KOPT-K1 (cell line): ENCODE data around the gene SPTB.
"Not testable (repeated sequence)": the region's sequence is repeated elsewhere in the genome, so short reads cannot be mapped to it uniquely, and the experiment has no call there.

Experiments used
- H3K27ac ChIP-seq: fragments of 200-600 bp; sonication (generic); 2 replicates; pipeline ENCODE4 v1.5.1; 2016; ENCODE audit warnings: antibody characterized with exemption, mild to moderate bottlenecking, low read depth, low read length; ENCODE audit not compliant: poor library complexity, severe bottlenecking
- H3K36me3 ChIP-seq: fragments of 200-600 bp; sonication (generic); 2 replicates; pipeline ENCODE4 v1.5.1; 2017; ENCODE audit warnings: antibody characterized with exemption, mild to moderate bottlenecking, low read length, moderate library complexity; ENCODE audit not compliant: insufficient read depth
- H3K9me3 ChIP-seq: fragments of 200-600 bp; sonication (generic); 2 replicates; pipeline ENCODE4 v1.5.1; 2017; ENCODE audit warnings: antibody characterized with exemption, low read length, mild to moderate bottlenecking; ENCODE audit not compliant: insufficient read depth, poor library complexity, severe bottlenecking

SPTB gene

DNA sequence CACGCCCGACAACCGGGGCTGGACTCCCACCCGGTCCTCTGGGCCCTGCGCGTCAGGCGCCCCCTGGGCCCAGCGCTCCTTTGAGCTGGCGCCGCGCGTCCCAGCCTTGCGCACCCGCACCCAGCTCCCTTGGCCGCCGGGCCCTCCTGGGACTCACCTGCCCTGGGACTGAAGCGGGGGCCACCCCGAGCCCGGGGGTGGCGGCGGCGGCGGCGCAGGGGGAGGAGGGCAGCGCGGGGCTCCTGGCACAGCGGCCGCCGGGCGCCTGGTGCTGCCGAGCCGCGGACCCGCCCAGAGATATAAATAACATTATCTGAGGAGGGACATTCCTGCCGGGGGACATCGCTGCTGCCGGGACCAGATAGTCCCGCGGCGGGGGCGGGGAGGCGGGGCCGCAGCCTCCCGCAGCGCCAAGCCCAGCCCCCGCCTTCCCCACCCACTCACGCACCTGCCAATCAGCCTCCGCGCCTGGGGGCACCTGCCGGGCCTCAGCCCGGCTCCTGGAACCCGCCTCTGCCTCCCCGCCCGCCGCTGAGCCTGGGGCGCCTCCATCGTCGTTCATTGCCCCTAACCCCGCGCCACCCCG, at the start of gene SPTB:
Gene SPTB (minus strand): TSS at position 273 of the 586 bp plus-strand sequence. CDS start 56,813 bp downstream, outside the sequence.
- no peak within 1 kb of the TSS for H3K27ac ChIP-seq
- no peaks in the 10 kb centered on the region for H3K36me3 ChIP-seq
- H3K9me3 ChIP-seq = no peaks in the 10 kb centered on the region

DNA sequence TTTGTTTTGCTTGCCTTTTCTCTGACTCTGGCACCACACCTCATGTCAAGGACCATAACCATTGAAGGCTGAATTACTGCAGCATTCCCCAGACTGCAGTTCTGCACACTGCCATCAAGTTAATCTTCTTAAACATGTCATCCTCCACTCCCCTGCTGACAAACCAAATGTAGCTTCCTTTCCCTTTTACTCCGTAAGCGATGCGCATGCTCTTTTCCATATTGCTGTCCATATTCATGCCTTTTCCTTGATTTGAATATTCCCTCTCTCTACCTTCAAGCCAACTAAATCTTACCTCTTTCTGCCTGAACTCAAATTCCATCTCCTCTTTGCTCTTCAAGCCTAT, 49.3 kb upstream of the SPTB start:
- Histone ChIP-seq H3K9me3 (peaks cover 13% of the 10 kb centered on the region), H3K36me3 (peaks cover 97% of the 10 kb centered on the region), H3K27ac (peak overlapping the region; percentile 61)

DNA sequence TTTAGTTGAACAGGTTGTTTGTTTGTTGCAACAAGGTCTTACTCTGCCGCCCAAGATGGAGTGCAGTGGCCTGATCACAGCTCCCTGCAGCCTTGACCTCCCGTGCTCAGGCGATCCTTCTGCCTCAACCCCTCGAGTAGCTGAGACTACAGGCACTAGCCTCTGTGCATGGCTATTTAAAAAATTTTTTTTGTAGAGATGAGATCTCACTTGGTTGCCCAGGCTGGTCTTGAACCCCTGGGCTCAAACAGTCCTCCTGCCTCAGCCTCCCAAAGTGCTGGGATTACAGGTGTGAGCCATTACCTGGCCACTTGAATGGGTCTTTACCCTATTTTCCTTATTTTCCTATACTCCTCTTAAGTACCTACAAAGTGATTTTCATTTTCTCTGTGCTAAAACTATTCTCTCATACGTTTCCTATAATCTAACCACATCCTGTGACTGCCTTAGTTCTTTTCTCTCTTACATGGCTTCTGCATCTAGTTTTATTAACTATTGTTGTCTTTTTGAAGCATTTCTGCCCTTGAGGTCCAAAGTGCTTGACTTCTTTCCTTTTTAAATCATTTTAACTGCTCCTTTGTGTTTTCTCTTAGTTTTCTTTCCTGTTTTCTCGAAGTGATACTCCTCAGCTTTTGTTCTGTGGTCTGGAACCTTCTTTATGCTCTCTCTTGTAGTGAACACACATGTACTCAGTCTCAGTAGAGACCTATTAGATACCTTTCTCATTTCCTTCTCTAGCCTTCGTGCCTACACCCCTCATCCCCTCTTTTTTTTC, 48.7 kb upstream of the SPTB start:
- peaks cover 95% of the 10 kb centered on the region for H3K36me3 ChIP-seq
- H3K27ac ChIP-seq = peak overlapping the region; percentile 61

DNA sequence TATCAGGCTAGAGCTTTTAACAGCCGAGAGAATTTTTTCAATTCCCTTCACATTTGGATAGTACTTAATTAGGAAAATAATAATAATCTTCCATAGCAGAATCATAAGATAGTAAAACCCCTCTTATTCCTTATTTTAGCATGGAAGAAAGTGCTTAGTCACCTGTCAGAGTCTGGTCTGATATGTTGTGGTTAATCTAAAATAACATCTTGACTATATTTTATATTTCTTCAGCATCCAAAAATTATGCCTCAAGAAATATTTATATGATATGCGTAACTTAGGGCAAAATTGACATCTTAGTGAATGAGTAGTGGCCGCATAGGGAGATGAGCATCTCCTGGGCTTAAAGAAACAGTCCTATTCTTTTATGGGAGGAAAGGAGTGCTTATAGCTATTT, 47.3 kb upstream of the SPTB start:
- Histone ChIP-seq H3K27ac (no peak overlapping the region), H3K9me3 (peaks cover 13% of the 10 kb centered on the region), H3K36me3 (peaks cover 82% of the 10 kb centered on the region)

More for the DNA sequence above, 48.7 kb upstream of the SPTB start:
- peaks cover 13% of the 10 kb centered on the region for H3K9me3 ChIP-seq

DNA sequence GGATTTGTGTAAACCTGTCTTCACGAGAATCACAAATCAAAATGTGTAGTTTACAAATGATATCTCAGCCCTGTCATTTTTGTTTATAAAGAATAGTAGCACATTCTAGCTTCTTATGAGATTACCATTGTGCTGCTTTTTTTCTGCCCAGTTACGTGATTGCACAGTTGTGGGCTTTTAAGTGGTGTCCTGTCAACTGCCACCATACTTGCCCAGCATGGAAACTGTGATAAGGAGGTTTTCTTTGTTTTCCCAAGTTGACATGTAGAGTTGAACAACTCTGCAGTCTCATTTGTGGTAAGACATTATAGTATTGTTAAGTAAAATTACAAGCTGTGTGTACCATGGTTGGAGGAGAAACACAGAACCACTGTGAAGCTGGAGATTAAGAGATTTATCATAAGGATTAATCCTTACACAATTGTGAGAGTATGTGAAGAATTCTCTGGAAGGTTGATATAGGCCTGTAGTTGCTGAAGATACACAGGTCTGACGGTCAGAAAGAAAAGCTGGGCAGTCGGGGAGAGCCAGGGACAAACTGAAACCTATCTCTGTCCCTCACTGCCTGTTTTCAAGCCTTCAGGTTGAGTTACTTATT, 46.8 kb upstream of the SPTB start:
- peaks cover 13% of the 10 kb centered on the region for H3K9me3 ChIP-seq
- H3K36me3 ChIP-seq = peaks cover 76% of the 10 kb centered on the region
- H3K27ac ChIP-seq = no peak overlapping the region

DNA sequence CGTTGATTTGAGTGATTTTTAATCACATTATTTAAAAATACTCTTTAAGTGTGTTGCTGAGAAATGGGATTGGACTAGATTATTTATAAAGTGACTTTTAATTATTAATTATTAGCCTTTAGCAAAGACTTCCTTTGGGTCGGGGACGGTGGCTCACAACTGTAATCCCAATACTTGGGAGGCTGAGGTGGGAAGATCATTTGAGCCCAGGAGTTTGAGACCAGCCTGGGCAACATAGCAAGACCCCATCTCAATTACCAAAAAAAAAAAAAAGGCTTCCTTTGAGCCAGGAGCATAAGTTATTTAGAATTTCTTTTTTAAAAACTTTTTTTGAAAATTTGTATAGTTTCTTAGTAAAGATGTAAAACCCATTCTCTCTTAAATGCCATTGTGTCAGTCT, 43.3 kb upstream of the SPTB start:
- H3K9me3 ChIP-seq = peaks cover 9% of the 10 kb centered on the region
- no peak overlapping the region for H3K27ac ChIP-seq
- peaks cover 54% of the 10 kb centered on the region for H3K36me3 ChIP-seq

DNA sequence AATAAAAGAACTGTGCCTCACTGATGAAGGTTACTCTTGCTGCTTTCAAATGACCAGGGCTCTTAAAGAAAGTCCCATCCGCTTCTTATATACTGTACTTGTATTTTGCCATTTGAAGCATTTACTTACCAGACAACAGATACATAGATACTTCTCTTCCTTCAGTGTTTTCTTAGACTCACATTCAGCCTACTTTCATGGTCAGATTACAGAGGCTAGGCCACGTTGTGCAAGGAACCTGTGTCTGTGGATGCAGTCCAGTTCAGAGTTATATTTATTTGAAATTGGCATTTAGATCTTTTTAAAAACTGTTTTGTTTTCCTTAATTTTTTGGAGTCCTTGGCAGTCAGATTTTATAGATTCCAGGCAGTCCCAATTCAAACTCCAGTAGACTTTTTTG, 40.8 kb upstream of the SPTB start:
- no peaks in the 10 kb centered on the region for H3K9me3 ChIP-seq
- peaks cover 29% of the 10 kb centered on the region for H3K36me3 ChIP-seq
- H3K27ac ChIP-seq = no peak overlapping the region

DNA sequence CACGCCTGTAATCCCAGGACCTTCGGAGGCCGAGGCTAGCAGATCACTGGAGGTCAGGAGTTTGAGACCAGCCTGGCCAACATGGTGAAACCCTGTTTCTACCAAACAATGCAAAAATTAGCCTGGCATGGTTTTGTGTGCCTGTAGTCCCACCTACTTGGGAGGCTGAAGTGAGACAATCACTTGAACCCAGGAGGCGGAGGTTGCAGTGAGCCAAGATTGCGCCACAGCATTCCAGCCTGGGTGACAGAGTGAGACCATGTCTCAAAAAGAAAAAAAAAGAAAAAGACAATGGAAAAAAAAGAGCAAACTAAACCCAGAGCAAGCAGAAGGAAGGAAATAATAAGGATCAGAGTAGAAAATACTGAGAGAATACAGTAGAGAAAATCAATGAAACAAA, 39.9 kb upstream of the SPTB start:
- Histone ChIP-seq H3K36me3 (peaks cover 20% of the 10 kb centered on the region), H3K27ac (no peak overlapping the region), H3K9me3 (no peaks in the 10 kb centered on the region)

DNA sequence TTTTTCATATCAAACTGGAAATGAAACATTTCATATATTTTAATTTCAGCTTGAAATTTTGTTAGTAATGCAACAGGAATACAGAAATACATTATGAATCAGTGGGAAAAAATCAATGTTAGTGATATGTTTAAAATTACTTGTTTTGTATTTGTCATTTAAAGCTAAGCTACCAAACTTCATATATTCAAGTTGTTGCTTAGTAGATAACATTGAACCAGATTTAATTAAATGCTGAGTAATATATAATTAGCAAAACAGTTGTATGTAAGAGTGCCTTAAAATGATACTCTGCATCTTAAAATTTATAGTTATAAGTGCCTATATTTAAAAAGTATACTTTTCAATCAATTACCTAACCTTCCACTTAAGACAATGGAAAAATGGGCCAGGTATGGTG, 39.5 kb upstream of the SPTB start:
- H3K27ac ChIP-seq = no peak overlapping the region

DNA sequence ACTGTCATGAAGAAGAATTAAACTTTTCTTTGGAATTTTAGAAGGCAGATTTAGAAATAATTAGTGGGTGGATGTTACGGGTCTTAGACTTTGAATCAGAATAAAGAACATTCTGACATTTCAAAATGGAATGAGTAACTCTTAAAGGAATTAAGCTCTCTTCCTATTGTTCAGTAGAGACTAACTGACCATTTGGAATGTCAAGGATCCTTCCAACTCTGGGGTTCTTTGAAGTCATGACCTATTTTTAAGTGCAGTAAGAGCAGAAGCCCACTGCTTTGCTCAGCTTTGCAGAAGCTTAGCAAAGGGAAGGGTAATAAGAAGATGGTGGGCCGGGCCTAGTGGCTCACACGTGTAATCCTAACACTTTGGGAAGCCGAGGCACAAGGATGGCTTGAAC, 38.5 kb upstream of the SPTB start:
- Histone ChIP-seq H3K9me3 (no peaks in the 10 kb centered on the region), H3K27ac (no peak overlapping the region), H3K36me3 (peaks cover 10% of the 10 kb centered on the region; the same call in 1 of the 2 replicates)

More for the DNA sequence above, 39.5 kb upstream of the SPTB start:
- Histone ChIP-seq H3K36me3 (peaks cover 16% of the 10 kb centered on the region), H3K9me3 (no peaks in the 10 kb centered on the region)

DNA sequence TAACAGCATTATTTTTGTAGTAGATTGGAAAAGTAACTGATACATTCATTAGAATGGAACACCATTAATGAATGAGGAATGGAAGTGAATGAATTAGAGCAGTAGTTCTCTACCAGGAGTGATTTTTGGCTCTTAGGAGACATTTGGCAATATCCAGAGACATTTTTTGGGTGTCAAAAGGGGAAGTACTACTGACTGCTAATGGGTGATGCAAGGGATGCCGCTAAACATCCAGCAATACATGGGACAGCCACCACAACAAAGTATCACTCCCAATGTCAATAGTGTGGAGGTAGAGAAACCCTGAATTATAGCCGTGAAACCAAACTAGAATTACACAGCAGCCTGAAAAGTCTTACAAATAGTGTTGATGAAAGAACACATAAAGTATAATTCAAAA, 36.1 kb upstream of the SPTB start:
- H3K9me3 ChIP-seq = no peaks in the 10 kb centered on the region
- H3K27ac ChIP-seq = no peak overlapping the region
- peaks cover 10% of the 10 kb centered on the region; the same call in 1 of the 2 replicates for H3K36me3 ChIP-seq

DNA sequence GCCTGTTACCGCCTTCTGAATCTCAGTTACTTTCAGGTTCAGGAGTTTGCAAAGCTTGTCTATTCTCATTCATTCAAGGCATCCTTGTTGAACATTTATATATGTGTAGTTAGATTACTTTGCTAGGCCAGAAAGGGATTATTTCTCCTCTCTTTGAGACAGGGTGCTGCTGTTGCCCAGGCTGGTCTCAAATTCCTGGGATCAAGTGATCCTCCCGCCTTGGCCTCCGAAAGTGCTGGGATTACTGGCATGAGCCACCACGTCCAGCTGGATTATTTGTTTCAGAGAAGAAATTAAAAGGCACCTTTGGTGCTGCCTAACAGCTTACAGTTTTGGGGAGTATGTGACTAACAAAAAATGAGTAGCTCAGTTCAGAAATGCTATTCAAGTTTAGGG, 35.3 kb upstream of the SPTB start:
- peaks cover 6% of the 10 kb centered on the region; the same call in 1 of the 2 replicates for H3K36me3 ChIP-seq

DNA sequence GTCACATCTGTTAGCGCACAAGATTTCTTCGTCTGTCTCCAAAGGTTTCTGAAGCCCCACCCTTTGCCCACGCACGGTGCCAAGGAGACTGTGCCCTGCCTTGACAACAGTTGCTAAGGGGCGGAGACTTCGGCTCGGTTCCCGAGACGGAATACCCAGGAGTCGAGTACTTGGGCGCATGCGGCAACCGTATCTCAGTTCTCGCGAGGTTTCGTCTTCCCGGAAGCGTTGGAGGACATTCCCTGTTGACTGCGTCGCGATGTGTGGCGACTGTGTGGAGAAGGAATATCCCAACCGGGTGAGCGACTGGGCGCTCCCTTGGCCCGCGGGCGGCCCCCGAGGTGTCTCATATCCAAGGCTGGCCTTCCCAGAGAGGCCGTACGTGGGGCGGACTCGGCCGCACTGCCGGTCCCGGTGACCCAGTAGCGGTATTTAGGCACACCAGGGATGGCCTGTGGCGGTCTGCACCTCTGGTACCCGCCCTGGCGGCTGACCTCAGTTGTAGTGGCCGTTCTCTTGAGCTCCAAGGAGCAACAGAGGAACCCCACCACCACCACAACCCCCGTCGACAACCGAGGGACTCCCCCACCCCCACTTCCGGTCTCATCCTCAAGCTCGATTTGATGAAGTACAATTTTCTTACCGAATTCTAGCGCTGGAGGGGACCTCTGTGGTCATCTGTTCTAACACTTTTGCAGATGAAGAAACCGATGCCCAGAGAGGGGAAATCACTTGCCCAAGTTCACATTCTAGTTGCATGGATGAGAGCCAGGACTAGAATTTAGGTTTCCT, 34.7 kb upstream of the SPTB start, which contains the start of gene CHURC1:
Gene CHURC1 (plus strand): TSS at position 219 of the 792 bp plus-strand sequence. CDS start 41 bp downstream, at position 260.
- Histone ChIP-seq H3K36me3 (peaks cover under 1% of the 10 kb centered on the region; the same call in 1 of the 2 replicates), H3K27ac (peak within 1 kb of the TSS; percentile 91), H3K9me3 (no peaks in the 10 kb centered on the region)

More for the DNA sequence above, 35.3 kb upstream of the SPTB start:
- H3K27ac ChIP-seq = peak overlapping the region; percentile 91
- H3K9me3 ChIP-seq = no peaks in the 10 kb centered on the region

DNA sequence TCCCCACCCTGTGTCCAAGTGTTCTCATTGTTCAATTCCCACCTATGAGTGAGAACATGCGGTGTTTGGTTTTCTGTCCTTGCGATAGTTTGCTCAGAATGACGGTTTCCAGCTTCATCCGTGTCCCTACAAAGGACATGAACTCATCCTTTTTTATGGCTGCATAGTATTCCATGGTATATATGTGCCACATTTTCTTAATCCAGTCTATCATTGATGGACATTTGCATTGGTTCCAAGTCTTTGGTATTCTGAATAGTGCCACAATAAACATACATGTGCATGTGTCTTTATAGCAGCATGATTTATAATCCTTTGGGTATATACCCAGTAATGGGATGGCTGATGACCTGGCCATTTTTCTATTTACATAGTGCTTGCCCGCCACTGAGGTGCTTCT, 33.8 kb upstream of the SPTB start:
- H3K36me3 ChIP-seq, H3K9me3 ChIP-seq, H3K27ac ChIP-seq: not testable (repeated sequence)

DNA sequence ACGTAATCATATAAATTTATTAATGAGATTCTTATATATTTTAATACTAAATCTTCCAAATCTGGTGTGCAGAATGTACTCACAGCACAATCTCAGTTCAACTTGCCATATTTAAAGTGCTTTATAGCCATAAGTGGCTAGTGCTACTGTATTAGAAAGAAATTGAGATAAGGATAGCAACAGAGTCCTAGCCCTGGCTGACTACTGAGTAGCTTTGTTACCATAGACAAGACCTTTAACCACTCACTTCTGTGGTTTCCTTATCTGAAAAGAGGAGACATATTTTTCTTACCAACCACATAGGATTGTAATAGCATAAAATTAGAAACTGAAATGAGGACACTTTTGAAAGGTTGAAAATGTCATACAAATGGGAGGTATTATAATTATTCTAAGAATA, 32.6 kb upstream of the SPTB start:
- no peaks in the 10 kb centered on the region for H3K9me3 ChIP-seq
- H3K36me3 ChIP-seq = no peaks in the 10 kb centered on the region
- no peak overlapping the region for H3K27ac ChIP-seq
